Measurements from ENCODE around the gene TMPRSS13. TPM values are rescaled to one million over a fixed set of nuclear protein-coding genes. Genes with fewer than 3 reads are reported as not detected.

Gene TMPRSS13
- total and polyA plus RNA-seq, 9 of the 15 experiments (the other 6 are each of a cell fraction or from before 2014, with no cell fraction given) = 0.11 to 0.29 (median 0.15) TPM

- TF ChIP-seq CREB5 (CRISPR knock-in tag; IDR thresholded peaks at IDR 0.05) (no peak), TGIF2 (CRISPR knock-in tag; IDR thresholded peaks at IDR 0.05) (no peak), HNRNPLL (IDR thresholded peaks at IDR 0.05; ENCODE audit: low read depth, low read length, poor library complexity, severe bottlenecking) (no peak), MAFG (tag; conservative IDR thresholded peaks at IDR 0.05) (no peak), RERE (CRISPR knock-in tag; IDR thresholded peaks at IDR 0.05; ENCODE audit: borderline replicate concordance) (no peak), PKNOX1 (IDR thresholded peaks at IDR 0.05) (peak; percentile 29; the same call in 1 of the 2 replicates), HDAC1 (IDR thresholded peaks at IDR 0.05) (0 out of 4 replicates have a peak, but pooled peaks of 1 of the 2 experiments have one; percentile 13), KDM1A (IDR thresholded peaks at IDR 0.05) (0 out of 4 replicates have a peak, but pooled peaks of 1 of the 2 experiments have one; percentile 20), CBFA2T3 (IDR thresholded peaks at IDR 0.05) (peak; percentile 64), CBFA2T2 (conservative IDR thresholded peaks at IDR 0.05) (peak; percentile 43), CHD1 (IDR thresholded peaks at IDR 0.05; ENCODE audit: low read length) (peak; percentile 48), MECOM (CRISPR knock-in tag; IDR thresholded peaks at IDR 0.05) (0 out of 2 replicates have a peak, but pooled peaks have one; percentile 20), NFE2 (IDR thresholded peaks at IDR 0.05; ENCODE audit: low read depth) (peak; percentile 46), PREB (CRISPR knock-in tag; IDR thresholded peaks at IDR 0.05) (0 out of 2 replicates have a peak, but pooled peaks have one; percentile 44)
These were observed 20.1 kb downstream of the TMPRSS13 start (continued) for GRCh38 chr11:117908959-117909610.

Measured in K562 (cell line).